ENCODE data around the gene CARMIL3.

The CARMIL3 gene

DNA sequence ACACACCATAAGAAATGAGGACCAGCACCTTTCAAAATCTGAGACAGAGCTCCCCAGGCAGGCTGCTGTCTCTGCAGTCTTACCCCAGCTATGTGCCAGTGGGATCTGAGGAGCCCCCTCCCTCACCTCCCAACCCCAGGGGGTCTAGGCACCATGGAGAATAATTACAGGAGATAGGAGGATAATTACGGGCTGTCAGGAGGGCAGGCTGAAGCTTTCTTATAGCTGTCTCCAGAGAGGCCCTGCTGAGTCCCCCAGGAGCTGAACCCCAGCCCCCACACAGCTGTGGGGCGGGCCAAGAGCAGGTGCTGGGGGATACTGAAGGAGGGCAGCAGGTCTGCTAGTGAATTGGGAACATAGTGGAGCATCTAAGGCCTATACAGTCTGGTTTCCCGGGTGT, 26.3 kb downstream of the CARMIL3 start:
- no peak for DNase-seq (ENCODE audit: low read depth)

DNA sequence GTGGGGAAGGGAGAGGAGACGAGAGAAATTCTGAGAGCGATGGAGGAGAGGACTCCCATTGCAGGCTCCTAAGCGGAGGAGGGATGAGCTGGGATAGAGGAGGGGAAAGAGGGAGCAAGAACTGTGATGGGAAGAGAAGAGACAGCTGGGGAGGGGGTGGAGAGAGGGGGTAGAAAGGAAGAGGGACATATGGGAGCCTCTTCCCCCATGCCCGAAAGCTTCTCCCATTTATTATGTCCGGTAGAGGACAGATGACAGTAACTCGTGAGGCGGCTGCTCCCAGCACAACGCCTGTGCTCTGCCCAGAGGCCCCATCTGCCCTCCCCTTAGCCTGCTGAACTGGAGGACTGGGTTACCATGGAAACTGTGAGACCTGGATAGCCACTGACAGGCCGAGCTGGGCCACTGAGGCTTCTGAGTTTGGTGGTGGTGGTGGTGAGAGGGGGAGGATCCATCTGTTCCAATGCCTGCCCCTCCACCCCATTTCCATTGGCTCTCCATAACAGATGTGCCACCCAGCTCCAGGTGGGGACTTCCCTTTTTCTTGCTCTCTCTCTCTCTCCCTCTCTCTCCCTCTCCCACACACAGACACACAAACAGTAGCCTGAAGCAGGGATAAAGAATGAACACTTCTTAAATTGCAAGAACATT, 27.8 kb downstream of the CARMIL3 start:
- no peak for DNase-seq (ENCODE audit: low read depth)

GRCh38 chr14:24080142-24080530, 28.3 kb downstream of the CARMIL3 start:
- DNase-seq (ENCODE audit: low read depth), result no peak

GRCh38 chr14:24080888-24081738, 29.3 kb downstream of the CARMIL3 start:
- peak; percentile 49 for DNase-seq (ENCODE audit: low read depth)

DNA sequence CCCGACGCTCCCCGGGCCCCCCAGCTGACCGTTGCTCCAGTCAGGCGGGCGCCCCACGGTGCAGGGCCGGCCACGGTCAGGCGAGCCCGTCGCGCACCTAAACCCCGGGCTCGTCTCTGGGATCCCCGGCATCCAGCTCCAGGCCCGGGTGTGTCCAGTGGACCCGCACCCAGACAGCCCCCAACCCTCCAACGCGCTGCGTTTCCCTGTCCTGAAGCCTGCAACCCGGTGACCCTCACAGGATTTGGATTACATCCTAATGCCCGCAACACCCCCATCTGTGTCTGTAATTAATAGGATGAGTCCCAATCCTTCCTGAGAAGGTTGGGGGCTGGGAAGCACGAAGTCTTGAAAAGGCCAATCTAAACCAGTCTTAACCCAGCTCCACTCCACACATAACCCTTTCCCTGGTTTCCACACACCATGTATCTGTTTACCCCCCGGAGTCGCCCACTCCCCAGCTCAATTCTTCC, 30.0 kb downstream of the CARMIL3 start:
- no peak for DNase-seq (ENCODE audit: low read depth)

GRCh38 chr14:24082411-24083080, 30.7 kb downstream of the CARMIL3 start:
- no peak for DNase-seq (ENCODE audit: low read depth)

DNA sequence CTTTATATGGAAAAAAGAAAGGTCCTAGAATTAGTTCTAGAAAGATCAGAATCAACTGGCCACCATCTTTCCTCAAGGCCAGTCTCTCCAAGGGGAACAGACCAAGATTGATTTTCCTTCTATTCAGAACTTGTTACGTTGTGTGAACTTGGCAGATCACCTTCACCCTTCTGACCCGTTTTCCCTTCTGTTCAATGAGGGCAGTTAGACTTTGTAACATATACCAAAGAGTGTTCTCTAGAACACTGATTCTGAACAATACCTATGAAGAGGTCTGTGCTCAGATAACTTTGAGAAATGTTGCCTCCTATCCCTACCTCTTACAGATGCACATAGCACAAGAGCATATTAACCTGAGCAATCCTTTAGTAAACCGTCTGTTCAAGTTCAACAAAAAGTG, 31.7 kb downstream of the CARMIL3 start:
- DNase-seq (ENCODE audit: low read depth), result no peak

DNA sequence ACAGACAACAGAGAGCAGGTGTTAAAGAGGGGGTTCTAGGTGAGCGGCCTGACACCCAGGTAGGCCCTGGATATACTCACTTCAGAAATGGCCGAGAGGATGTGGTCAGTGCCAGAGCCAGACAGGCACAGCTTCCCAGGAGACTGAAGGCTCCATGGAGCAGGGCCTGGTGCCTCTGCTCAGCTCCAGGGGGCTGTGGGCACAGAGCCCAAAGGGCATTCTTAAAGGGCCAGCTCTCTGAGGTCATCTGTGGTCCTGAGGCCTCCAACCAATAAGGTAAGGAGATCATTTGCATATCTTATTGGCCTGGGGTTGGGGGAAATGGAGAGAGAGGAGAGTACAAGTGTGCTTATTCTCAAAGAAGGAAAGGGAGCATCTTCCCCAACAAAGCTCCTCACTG, 32.6 kb downstream of the CARMIL3 start:
- DNase-seq (ENCODE audit: low read depth), result no peak

GRCh38 chr14:24085215-24085614, 33.4 kb downstream of the CARMIL3 start:
- DNase-seq (ENCODE audit: low read depth), result no peak

- DNase-seq (ENCODE audit: low read depth), result no peak
These were observed 34.6 kb downstream of the CARMIL3 start for GRCh38 chr14:24086193-24086955.

- no peak for DNase-seq (ENCODE audit: low read depth)
These were observed 35.2 kb downstream of the CARMIL3 start for GRCh38 chr14:24087004-24087403.

GRCh38 chr14:24088095-24088494, 36.3 kb downstream of the CARMIL3 start:
- DNase-seq (ENCODE audit: low read depth), result no peak

- no peak for DNase-seq (ENCODE audit: low read depth)
These were observed 38.1 kb downstream of the CARMIL3 start for GRCh38 chr14:24089890-24090289.

- DNase-seq (ENCODE audit: low read depth), result no peak
These were observed 40.3 kb downstream of the CARMIL3 start for GRCh38 chr14:24092110-24092504.

GRCh38 chr14:24092505-24093206, 40.8 kb downstream of the CARMIL3 start:
- DNase-seq (ENCODE audit: low read depth), result no peak

DNA sequence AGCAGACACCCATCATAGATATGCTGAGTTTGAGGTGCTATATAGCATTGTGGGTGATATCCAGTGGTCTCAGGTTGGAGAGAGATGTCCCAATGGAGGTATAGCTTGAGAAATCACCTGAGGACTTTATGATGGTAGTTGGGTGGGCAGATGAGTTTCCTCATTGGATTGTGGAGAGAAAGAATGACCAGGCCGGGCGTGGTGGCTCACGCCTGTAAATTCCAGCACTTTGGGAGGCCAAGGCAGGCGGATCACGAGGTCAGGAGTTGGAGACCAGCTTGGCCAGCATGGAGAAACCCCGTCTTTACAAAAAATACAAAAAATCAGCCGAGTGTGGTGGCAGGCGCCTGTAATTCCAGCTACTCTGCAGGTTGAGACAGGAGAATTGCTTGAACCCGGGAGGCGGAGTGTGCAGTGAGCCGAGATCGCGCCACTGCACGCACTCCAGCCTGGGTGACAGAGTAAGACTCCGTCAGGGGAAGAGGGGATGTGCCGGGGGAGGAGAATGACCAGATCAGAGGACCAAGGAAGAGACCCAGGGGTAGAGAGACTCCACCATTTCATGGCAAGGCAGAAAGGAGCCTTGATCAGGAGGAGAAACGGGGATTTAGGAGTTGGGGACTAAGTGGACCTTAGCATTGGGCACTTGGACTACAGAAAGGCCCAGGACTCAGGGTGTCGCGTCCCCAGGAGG, 41.5 kb downstream of the CARMIL3 start:
- DNase-seq (ENCODE audit: low read depth), result no peak

GRCh38 chr14:24093901-24094840, 42.4 kb downstream of the CARMIL3 start, which contains the start of gene PCK2:
Gene PCK2, plus strand, starts transcription at chr14:24094311. Its CDS starts 95 bp downstream, at chr14:24094406.
- DNase-seq (ENCODE audit: low read depth), result peak; percentile 70

DNA sequence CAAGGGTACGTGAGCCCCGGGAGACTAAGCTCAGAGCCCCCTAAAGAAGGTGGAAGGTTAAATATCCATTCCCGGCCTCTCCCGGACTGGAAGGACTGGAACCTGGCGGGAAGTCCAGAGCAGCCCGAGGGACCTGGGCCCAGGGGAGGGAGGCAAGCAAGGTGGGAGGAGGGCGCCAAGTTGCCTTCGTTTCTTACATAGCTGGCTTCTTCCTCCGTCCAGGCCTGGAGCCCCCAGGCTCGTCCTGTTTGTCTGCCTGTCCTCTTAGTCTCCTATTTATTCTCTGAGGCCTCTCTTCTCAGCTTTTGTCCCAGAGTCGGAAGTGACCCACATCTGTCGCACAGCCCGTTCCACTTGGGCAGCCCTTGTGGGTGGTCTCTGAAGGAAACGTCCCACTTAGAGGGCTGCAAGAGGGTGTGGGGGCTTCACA, 43.0 kb downstream of the CARMIL3 start:
- DNase-seq (ENCODE audit: low read depth), result no peak

- peak; percentile 48 for DNase-seq (ENCODE audit: low read depth)
These were observed 43.7 kb downstream of the CARMIL3 start for GRCh38 chr14:24095271-24096068.

Measured in stimulated activated CD4-positive, alpha-beta T cell treated with anti-CD3 and anti-CD28 coated beads, Interleukin-2, amount 100 ng/mL, for 4 hours (primary cell).